ENCODE data around the gene GLG1. TPM values are rescaled to one million over a fixed set of nuclear protein-coding genes. Genes with fewer than 3 reads are reported as not detected.

Gene GLG1
- total and polyA plus RNA-seq, 4 donors = 22.2 to 71.5 (median 47.9) TPM

DNA sequence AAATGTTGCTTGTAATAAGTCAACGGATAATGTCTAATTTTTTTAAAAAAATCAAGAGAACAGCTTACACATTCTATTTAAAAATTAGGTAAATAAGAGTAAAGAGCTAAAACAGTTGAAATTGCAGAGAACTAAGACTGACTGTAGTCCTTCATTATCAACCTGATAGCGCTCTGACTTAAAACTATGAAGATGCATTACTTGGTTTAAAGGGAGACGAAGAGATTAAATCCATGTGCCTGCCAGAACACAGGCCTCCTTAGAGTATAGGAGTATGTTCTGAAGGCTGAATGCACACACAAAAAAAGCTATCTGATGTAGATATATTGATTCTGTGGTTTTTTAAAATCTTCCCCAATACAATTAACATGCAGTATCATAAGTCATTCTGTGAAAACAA lies 28.5 kb downstream of the GLG1 start:
- Histone ChIP-seq H3K36me3 (ENCODE audit: control insufficient read depth in 4 of 4, insufficient read depth in 3 of 4, low read depth in 1 of 4, low read length in 3 of 4) (no peaks in the 10 kb centered on the region), H3K27ac (ENCODE audit: low read depth in 1 of 2, low read length in 2 of 2) (no peak overlapping the region), H3K4me1 (ENCODE audit: control insufficient read depth in 4 of 4, insufficient read depth in 4 of 4, low read length in 3 of 4) (peaks cover 5 to 24% (median 14%) of the 10 kb centered on the region in 4 donors), H3K9ac (ENCODE audit: low read depth in 1 of 2, low read length in 2 of 2) (no peak overlapping the region), H3K4me3 (ENCODE audit: low read depth in 1 of 3, low read length in 3 of 3) (no peak overlapping the region), H3K27me3 (ENCODE audit: control insufficient read depth in 4 of 4, insufficient read depth in 4 of 4, low read length in 3 of 4) (no peaks in the 10 kb centered on the region), H3K9me3 (ENCODE audit: control insufficient read depth in 4 of 4, low read length in 3 of 4) (no peaks in the 10 kb centered on the region)
- WGBS = 97% methylated on average over 3 of the region's 3 CpGs
- no peak for DNase-seq (ENCODE audit: low spot score)
- TF ChIP-seq, protein P1, sequence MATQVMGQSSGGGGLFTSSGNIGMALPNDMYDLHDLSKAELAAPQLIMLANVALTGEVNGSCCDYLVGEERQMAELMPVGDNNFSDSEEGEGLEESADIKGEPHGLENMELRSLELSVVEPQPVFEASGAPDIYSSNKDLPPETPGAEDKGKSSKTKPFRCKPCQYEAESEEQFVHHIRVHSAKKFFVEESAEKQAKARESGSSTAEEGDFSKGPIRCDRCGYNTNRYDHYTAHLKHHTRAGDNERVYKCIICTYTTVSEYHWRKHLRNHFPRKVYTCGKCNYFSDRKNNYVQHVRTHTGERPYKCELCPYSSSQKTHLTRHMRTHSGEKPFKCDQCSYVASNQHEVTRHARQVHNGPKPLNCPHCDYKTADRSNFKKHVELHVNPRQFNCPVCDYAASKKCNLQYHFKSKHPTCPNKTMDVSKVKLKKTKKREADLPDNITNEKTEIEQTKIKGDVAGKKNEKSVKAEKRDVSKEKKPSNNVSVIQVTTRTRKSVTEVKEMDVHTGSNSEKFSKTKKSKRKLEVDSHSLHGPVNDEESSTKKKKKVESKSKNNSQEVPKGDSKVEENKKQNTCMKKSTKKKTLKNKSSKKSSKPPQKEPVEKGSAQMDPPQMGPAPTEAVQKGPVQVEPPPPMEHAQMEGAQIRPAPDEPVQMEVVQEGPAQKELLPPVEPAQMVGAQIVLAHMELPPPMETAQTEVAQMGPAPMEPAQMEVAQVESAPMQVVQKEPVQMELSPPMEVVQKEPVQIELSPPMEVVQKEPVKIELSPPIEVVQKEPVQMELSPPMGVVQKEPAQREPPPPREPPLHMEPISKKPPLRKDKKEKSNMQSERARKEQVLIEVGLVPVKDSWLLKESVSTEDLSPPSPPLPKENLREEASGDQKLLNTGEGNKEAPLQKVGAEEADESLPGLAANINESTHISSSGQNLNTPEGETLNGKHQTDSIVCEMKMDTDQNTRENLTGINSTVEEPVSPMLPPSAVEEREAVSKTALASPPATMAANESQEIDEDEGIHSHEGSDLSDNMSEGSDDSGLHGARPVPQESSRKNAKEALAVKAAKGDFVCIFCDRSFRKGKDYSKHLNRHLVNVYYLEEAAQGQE (IDR thresholded peaks at IDR 0.05) = no peak
- TF ChIP-seq, protein P2, sequence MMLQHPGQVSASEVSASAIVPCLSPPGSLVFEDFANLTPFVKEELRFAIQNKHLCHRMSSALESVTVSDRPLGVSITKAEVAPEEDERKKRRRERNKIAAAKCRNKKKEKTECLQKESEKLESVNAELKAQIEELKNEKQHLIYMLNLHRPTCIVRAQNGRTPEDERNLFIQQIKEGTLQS (IDR thresholded peaks at IDR 0.05) = no peak
- TF ChIP-seq HNF4G (IDR thresholded peaks at IDR 0.05) (no peak), RAD21 (IDR thresholded peaks at IDR 0.05) (no peak), SP1 (IDR thresholded peaks at IDR 0.05) (no peak), YY1 (IDR thresholded peaks at IDR 0.05) (no peak), FOXA2 (IDR thresholded peaks at IDR 0.05) (no peak), EGR1 (IDR thresholded peaks at IDR 0.05; ENCODE audit: low read depth in 2 of 2) (no peak), HNF4A (conservative IDR thresholded peaks at IDR 0.05) (no peak), JUND (IDR thresholded peaks at IDR 0.05) (no peak), RXRA (IDR thresholded peaks at IDR 0.05) (no peak), GABPA (IDR thresholded peaks at IDR 0.05 in 1 of 2, conservative IDR thresholded peaks at IDR 0.05 in 1 of 2) (no peak), CTCF (IDR thresholded peaks at IDR 0.05; ENCODE audit: low read depth, low read length, missing input control) (no peak), TAF1 (conservative IDR thresholded peaks at IDR 0.05) (no peak), ZBTB33 (IDR thresholded peaks at IDR 0.05) (no peak), MAX (IDR thresholded peaks at IDR 0.05) (no peak), FOXA1 (IDR thresholded peaks at IDR 0.05) (no peak), NR2F2 (IDR thresholded peaks at IDR 0.05) (no peak)
